NCI-H2227 (cell line): ENCODE data around the gene TCIRG1.

Source experiments
- DNase-seq: peaks from one replicate; lab custom pipeline; 2025; ENCODE audit not compliant: unreplicated experiment; lab: John Stamatoyannopoulos, UW

TCIRG1 gene

DNA sequence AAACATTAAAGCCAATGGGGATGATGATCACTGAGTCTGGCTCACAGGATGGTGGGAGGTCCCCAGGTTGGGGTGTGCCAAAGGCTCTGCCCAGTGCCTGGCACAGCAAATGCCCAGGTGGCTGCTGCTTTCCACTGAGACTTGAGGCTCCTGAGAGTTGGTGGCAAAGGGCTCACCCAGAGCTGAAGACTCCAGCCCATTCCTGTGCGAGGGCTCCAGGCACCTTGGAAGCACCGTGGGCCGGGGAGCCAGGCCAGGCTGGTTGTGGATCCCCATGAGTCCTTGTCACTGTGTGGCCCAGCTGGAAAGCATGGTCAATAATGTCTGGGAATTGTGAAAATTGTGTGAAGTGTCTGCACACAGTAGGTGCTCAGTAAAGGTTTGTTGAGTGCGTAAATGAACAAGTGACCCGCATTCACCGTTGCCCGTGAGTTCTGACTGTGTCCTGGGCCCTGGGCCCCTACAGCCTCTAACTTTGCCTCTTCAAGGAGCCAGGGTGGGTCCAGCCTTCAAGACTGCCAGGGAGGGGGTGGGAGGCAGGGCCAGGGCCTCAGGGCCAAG lies 32.1 kb upstream of the TCIRG1 start:
- no peak for DNase-seq

DNA sequence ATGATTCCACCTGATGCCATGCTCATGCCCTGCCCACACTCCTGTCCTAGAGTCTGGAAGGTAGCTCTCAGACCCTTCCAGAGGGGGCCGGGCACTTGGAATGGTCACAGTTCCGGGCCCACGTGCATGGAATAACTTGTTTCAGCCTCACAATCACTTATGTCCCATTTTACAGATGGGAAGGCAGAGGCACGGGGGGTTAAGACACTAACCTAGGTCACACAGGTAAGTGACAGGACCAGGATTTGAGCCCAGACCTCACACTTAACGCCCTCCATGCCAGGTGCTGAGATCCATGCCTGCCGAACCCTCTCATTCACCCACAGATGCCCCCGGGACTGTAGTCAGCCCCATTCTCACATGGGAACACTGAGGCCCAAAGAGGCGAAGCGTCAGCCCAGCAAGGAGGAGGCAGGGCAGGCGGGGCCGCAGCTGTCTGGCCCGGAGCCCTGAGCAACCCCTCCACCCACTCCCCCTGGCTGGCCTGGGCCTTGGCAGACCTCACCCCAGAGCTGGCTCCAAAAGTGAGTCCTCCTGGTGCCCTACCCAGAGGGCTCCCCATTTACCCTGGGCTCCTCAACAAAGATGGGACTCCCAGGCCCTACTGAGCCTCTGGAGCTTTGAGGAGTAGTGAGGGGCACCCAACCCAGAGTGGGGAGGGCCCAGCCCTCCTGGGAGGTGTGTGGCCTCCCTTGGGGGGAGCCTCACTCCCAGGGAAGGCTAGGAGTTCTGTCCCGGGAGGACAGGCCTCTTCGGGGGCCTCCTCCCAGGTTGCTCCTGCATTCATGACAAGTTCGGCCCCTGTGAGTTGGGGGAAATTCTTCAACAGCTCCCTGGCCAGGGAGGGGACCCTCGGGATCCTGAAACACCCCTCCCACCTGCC lies 31.1 kb upstream of the TCIRG1 start:
- no peak for DNase-seq

- DNase-seq: no peak
Observed at GRCh38 chr11:68008381-68009337, 30.2 kb upstream of the TCIRG1 start.

- DNase-seq: no peak
Observed at GRCh38 chr11:68009391-68010089, 29.3 kb upstream of the TCIRG1 start.

DNA sequence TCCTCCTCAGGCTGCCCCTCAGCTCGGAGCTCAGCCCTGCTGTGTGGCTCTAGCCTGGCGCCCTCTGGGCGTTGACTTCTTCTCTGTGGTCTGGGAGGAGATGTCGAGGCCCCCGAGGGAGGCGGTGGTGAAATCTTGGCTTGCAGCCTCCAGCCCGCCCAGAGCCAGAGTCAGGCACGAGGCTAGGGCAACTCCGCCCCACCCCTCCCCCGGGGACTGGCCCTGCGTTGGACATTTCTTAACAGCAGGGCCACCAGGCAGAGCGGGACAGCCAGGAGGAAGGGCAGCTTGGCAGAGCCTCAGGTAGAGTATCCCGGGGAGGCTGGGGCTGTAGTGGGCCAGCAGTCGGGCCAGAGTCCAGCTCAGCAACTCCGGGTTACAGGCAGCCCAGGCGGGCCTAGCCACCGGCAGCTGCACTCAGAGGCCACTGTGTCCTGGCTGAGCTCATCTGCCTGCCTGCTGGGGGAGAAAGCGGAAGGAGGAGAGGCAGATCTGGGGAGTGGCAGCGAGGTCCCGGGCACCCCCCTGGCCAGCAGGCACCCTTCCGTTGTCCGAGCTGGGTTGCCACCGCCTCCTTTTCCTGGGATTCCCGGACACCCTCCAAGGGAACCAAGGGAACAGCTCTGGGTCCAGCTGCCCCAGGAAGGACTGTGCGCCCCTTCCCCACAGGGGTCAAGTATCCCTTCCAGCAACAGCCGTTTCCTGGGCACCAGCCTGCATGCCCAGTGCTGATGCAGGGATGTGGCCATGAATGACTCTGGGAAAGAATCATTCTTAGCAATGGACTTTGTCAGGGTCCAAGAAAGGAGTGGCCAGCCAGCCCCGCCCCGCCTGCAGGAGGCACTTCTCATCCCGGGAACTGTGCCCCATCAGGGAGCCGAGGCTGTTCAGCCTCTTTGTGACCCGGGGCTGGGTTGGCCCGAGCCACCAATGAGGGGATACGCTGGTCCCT lies 28.5 kb upstream of the TCIRG1 start, which contains the start of gene ALDH3B1:
Gene ALDH3B1, plus strand, starts transcription at position 238 of the 952 bp plus-strand sequence. CDS start 4,971 bp downstream, outside the sequence.
- no peak for DNase-seq

DNA sequence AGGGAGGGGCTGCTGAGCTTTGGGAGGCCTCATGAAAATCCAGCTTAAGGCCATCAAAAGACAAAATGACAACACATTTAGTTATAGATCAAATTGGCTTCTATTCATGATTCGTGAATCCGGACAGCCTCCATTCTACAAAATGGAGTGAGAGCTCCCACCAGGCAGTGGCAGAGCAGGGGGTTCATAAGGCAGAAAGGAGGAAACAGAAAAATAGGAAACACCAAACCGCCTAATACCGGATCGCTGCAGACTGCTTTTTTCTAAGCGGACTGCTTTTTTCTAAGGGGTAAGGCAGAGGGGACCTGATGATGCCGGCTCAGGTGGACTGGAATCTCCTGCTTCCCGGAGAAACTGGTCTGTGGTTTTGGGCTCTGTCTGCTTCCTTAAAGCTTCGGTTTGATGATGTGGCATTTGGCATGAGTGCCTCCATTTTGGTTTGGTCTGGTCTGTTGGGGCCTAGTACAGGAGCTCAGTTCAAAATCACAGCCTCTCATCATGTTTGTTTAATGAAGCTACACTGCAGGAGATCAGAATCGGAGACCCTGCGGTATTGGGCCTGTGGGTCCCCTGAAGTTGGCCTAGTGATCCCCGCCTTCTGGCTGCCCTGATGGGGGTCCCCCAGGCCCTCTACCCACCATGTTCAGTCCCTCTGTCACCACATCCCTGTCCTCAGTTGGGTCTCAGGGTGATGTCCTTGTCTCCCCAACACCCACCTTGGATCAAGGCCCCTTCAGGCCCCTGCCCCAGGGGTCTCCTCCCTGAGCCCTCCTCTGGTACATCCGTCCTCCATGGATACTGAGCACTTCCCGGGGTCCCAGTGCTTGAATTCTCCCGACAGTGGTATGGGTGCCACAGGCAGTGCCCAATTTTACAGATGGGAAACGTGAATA lies 27.5 kb upstream of the TCIRG1 start:
- no peak for DNase-seq

DNA sequence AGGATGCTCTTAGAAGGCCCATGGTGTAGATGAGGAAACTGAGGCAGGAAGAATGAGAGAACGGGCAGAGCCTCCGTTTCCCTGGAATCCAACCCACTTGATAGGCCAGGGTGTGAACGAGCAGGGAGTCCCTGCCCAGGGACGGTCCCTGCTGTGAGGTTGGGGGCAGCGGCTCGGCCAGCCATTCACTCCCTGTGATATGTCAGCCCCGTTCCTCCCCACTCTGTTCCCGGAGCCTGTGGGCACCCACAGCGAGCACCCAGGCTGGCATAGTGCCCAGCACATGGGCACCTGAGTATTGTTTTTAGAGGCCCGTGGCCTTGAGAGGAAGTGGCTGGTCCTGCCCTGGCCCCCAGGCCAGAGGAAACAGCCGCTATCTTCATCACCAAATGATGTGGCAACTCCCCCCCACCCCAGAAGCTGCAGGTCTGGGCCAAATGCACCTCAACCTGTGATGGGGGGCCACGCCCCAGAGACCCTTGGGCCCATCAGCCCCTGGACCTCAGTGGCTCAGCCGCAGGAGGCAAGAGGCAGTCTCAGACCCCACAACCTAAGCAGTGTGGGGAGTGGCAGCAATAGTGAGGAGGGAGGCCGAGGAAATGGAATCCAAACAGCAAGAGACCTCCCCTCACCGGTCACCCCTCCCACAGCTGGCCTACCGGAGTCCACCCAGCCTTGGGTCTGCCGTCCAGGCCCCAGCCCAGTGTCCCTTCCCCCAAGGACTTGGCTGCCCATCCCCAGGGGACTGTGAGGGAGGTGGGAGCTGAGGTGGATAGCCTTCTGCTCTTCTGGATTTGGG lies 26.6 kb upstream of the TCIRG1 start:
- DNase-seq: no peak

DNA sequence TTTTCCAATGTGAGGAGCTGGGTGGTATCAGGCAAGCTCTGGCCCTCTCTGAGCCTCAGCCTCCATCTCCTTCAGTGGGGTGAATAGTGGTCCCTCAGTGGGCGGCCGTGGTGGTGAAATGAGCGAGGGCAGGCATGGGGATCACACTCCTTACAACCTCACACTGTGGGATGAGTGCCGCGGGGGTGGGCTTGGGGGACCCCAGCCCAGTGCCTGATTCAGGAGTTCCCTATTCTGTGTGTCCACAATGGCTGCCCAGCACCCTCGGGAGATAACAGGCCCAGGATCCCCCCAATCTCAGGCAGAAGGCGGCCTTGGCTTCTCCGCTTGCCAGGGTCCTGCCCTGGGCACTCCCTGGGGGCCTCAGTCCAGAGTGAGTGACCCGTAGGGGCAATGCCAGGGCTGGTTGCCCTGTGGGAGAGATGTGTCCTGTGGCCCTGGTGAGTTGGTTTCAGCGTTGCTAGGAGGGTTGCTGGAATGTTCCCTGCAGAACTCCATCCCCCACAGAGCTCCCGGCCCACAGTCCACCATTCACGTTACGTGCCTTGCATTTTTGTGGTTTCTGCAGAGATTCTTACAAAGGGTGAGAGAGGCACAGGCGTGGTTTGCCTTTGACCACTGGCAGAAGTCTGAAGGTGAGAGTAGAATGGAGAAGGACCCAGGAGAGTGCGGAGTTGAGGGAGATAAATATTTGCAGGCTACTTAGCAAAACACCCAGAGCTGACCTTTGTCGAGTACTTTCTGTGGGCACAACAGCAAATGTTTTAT lies 25.8 kb upstream of the TCIRG1 start:
- no peak for DNase-seq

- no peak for DNase-seq
Observed at GRCh38 chr11:68013611-68014156, 25.1 kb upstream of the TCIRG1 start.

GRCh38 chr11:68014157-68014946 lies 24.5 kb upstream of the TCIRG1 start:
- no peak for DNase-seq

GRCh38 chr11:68014947-68015447 lies 23.8 kb upstream of the TCIRG1 start:
- no peak for DNase-seq

GRCh38 chr11:68015467-68015866 lies 23.4 kb upstream of the TCIRG1 start:
- no peak for DNase-seq

- no peak for DNase-seq
Observed at GRCh38 chr11:68016161-68016903, 22.5 kb upstream of the TCIRG1 start.

- no peak for DNase-seq
Observed at GRCh38 chr11:68016904-68017817, 21.7 kb upstream of the TCIRG1 start.
